HG02678 (cell line): ENCODE results near the gene FIBP.

ENCODE experiments used
- ATAC-seq: cut with Tn5 transposase; IDR thresholded peaks from one replicate; pipeline ENCODE4 v1.9.1; 2021; ENCODE audit warnings: mild to moderate bottlenecking, moderate library complexity; ENCODE audit not compliant: unreplicated experiment

Gene FIBP

DNA sequence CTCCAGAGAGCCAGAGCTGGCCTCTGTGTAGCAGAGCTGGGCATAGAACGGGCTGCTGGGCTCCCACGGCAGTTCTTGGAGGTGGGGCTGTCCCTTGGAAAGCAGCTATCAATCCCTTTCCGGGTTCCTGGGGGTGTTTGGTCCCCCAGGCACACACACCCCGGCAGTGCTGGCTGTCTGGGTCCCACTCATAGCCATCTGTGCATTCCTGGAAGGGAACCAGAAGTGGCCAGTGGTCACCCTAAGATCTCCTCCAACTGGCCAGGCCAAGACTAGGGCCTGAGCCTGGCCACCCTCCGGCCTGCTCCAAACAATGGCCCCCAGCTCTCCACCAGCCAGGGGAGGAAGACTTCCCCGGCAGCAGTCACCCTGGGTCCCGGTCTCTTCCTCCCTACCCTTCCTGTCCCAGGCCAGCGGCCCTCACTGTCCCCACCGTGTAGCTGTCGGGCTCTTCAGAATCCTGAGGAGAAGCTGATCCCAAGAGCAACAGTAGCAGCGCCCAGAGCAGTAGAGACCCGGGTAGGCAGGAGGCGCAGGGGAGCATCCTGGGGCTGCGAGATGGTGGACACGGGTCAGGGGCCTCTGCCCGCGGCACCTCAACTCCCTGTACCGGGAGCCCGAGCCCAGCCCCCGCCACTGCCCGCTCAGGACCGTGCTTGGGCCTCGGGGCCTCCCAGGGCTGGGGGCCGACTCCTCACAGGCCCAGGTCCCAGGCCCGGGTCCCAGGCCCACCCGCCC is 16.3 kb downstream of the FIBP start:
- no peak for ATAC-seq

DNA sequence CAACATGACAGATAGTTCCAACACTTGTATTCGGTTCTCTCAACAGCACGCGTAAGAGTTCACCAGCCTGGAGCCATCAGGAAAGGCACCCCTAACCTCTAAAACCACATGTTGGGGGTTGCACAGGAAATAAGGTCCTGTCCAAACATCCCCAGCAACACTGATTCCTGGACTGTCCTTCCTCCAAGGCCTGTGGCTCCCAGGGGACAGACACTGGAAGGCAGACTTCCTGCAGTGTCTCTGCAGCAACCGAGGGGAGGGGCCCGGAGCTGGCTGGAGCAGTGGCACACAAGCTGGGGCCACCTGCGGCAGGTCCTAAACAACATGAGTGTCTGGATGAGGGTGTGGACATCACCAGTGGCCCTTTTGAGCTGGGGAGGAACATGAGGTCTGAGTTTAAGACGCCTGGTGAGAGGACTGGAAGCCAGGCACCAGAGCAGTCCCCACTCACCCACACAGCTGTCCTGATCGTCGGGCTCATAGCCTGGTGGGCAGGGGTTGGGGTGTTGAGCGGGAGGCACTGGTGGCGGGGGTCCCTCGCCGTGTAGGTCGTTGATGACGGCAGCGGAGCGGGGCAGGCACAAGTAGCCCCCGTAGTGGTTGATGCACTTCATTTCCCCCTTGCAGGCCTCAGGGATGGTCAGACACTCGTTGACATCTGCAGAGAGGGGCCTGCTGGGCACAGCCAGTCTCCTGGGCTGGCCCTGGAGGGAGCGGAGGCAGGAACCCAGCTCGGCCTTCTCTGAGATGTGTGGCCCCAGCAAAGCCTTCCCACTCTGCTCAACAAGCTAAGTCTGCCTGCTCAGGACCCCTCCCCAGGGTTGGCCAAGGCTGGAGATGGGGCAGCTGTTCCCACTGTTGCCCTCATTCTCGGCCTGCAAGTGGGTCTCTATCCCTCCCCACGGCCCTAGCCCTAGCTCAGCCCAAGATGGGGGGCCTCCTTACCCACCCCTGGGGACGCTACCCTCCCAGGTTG is 17.3 kb downstream of the FIBP start:
- ATAC-seq, result no peak

DNA sequence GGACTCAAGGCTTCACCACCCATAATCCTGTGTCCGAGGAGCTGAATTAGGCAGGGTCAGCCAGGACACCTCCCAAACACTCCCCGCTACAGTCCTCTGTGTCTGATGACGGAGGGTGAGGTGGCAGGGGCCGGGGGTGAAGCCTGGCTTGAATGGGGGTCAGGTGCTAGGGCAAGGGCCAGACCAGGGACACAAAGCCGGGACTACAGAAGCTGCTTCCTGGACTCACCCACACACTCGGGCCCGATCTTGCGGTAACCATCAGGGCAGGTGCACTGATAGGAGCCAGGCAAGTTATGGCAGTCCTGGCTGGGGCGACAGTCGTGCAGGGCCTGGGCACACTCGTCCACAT is 18.0 kb downstream of the FIBP start:
- no peak for ATAC-seq

DNA sequence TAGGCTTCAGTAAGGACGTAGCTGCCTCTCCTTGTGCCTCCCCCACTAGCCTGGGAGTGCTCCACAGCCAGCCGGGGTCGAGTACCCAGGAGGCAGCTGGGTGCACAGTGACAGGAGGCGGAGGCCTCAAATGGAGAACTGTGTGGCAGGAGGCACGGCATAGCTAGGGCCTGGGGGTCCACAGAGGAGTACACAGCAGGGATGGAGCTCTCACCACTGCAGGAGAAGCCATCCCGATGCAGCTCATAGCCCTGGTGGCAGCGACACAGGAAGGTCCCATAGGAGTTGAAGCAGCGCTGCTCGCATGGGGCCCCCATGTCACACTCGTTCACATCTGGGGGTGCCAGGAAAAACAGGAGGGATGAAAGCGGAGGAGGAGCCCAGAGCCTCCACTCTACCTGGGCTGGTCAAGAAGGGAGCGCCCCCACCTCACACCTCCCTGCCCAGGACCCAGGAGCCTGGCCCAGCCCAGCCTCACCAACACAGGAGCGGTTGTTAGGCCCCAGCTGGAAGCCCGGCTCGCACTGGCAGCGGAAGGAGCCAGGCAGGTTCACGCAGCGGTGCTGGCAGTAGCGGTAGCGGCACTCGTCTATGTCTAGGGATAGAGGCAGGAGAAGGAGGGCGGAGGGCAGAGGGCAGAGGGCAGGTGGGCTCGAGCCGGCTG is 18.5 kb downstream of the FIBP start:
- ATAC-seq, result no peak

DNA sequence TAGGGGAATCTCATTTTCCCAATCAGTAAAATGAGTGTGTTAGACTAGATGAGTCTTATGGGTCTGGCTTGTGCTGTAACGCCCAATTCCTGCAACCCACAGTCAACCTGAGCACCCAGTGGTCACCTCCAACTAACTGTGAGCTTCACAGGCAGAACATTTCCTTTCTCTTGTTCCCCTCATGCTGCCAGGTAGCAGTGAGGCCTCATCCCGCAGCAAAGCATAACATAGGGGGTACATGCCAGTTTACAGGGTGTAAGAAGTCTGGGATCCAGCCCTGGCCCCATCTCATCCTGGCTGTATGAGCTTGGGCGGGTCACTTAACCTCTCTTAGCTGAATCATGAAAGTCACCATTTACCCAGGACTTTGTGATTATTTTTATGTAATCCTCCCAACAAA is 19.4 kb downstream of the FIBP start:
- no peak for ATAC-seq

- ATAC-seq, result no peak
These were observed 20.1 kb downstream of the FIBP start for GRCh38 chr11:65868076-65868667.

GRCh38 chr11:65867284-65868071 is 20.8 kb downstream of the FIBP start:
- ATAC-seq, result no peak

DNA sequence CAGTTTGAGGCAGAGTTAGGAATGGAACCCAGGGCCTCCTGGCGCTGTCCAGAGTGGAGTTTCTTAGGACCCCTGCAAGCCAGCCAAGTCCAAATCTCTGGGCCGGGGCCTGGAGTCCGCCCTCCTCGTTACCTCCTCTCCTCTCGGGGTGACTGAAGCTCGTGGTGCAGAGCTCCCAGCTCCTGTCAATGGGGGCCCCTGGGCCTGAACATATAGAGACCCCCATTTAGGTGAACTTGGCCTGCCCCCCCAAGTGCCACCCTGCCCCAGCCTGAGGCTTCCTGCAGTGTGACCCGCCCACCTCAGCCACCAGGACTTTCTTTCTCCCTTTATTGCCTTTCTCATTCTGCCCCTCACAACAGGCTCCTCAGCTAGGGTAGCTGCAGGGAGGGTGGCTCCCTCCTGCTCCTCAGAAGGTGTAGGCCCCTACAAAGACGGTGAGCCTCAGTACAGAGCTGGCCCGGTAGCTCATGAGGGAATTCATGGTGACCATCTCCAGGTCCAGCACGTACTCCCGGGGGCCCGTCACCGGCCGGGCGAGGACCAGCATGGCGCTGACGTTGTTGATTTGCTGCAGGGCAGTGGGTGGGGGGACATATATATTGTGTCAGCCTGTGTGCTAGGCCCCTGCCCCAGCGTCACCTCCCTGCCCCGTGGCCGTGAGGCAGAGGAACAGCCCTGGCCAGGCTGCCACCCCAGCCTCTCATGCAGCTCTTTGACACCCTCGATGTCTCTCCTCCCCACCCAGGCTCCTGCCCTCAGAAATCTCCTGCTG is 21.6 kb downstream of the FIBP start:
- no peak for ATAC-seq

GRCh38 chr11:65865550-65866172 is 22.6 kb downstream of the FIBP start:
- ATAC-seq, result no peak

DNA sequence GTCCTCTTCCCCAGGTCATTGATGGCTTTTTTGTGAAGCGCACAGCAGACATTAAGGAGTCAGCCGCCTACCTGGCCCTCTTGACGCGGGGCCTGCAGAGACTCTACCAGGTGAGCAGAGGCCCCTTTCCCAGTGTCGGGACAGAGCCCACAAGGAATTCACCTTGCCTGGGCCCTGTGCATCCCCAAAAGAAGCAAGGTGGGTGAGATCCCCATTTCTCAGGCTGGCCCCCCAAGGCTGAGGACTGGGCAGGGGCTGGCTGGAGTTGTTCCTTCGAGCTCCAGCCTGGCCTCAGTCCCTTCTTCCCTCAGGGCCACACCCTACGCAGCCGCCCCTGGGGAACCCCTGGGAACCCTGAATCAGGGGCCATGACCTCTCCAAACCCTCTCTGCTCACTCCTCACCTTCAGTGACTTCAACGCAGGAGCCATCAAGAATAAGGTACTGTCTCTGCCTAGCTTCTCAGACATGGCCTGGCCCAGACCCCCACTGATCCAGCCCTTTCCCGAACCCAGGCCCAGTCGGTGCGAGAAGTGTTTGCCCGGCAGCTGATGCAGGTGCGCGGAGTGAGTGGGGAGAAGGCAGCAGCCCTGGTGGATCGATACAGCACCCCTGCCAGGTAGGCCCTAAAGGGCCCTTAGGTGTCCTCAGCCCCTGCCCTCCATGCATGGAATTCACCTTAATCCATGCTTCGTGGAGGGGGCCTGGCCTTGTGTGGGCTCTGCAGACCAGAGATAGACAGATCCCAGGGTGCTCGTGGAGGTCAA is 23.4 kb downstream of the FIBP start:
- no peak for ATAC-seq

- ATAC-seq, result no peak
These were observed 24.2 kb downstream of the FIBP start for GRCh38 chr11:65863889-65864705.

GRCh38 chr11:65862941-65863888 is 25.1 kb downstream of the FIBP start:
- ATAC-seq, result no peak

GRCh38 chr11:65862191-65862735 is 26.0 kb downstream of the FIBP start:
- no peak for ATAC-seq

DNA sequence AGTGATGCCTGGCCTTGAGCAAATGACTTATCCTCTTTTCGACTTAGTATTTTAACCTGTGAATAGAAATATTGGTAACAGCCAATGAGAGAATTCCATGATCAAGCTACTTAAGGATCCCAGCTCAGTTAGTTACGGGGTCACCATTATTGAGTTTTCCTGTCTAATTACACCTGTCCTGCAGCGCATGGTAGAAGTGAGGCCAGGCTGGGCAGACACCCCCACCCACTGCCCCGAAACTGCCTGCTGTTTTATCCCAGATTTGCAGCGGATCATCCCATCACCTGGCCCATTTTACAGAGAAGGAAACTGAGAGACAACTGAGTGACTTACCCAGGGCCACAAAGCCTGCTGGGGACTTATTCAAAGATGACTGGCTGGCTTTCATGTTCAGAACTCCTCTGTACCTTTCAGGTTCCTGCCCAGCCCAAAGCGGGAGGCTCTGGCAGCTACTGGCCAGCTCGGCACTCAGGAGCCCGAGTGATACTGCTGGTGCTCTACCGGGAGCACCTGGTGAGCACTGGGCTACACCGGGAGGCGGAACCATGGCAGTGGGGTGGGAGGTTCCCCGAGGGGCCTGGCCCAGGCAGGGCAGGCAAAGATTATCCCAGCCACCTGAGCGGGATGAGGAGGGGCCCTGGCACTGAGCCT is 26.6 kb downstream of the FIBP start:
- ATAC-seq, result no peak

DNA sequence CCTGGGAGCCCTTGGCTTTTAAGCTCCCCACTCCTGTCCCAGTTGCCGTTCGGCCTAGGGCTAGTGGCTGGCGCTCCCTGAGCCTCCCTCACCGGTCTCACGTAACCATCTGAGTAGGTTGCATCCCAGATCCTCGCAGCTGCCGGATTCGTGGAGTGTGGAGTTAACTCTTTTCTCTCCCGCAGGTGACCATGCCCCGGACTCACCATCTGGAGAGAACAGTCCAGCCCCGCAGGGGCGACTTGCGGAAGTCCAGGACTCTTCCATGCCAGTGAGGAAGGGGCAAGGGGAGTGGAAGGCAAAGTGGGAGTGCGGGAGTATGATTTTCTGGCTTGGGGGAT is 27.1 kb downstream of the FIBP start:
- no peak for ATAC-seq
